ENCODE data around the gene ARAP3. TPM values are rescaled to one million over a fixed set of nuclear protein-coding genes. Genes with fewer than 3 reads are reported as not detected.

The ARAP3 gene
- total RNA-seq, 1 donor from 2014 or later: 35.2 TPM

- DNase-seq (no peak), ATAC-seq (no peak)
- TF ChIP-seq CTCF (IDR thresholded peaks at IDR 0.05): no peak
- H3K4me1 ChIP-seq: peaks cover 14% of the 10 kb centered on the region
- peaks cover 22% of the 10 kb centered on the region for H3K27me3 ChIP-seq (ENCODE audit: low read depth)
- no peaks in the 10 kb centered on the region for H3K36me3 ChIP-seq
- no peak overlapping the region for H3K27ac ChIP-seq
- intact Hi-C loops (cut with DNase I): loop anchor here (10.0 kb wide), 1 partner anchor 257 kb away; the partner anchor contains the start of gene PCDH12
- no peaks in the 10 kb centered on the region for H3K9me3 ChIP-seq
- no peak overlapping the region for H3K4me3 ChIP-seq
Measured at GRCh38 chr5:141697586-141697985, 15.6 kb upstream of the ARAP3 start.

- TF ChIP-seq CTCF (IDR thresholded peaks at IDR 0.05): no peak
- no peak overlapping the region for H3K27ac ChIP-seq
- no peak for ATAC-seq
- peaks cover 17% of the 10 kb centered on the region for H3K27me3 ChIP-seq (ENCODE audit: low read depth)
- intact Hi-C loops (cut with DNase I): loop anchor here (10.0 kb wide), 1 partner anchor 258 kb away; the partner anchor contains the start of gene PCDH12
- H3K36me3 ChIP-seq: no peaks in the 10 kb centered on the region
- no peaks in the 10 kb centered on the region for H3K9me3 ChIP-seq
- peaks cover 12% of the 10 kb centered on the region for H3K4me1 ChIP-seq
- H3K4me3 ChIP-seq: no peak overlapping the region
- DNase-seq: no peak
Measured at GRCh38 chr5:141696431-141696830, 14.4 kb upstream of the ARAP3 start.

- intact Hi-C loops (cut with DNase I): loop anchor here (10.0 kb wide), 1 partner anchor 259 kb away; the partner anchor contains the start of gene PCDH12
- Histone ChIP-seq H3K36me3 (no peaks in the 10 kb centered on the region), H3K9me3 (no peaks in the 10 kb centered on the region), H3K27me3 (ENCODE audit: low read depth) (peaks cover 10% of the 10 kb centered on the region), H3K4me3 (no peak overlapping the region), H3K4me1 (peaks cover 11% of the 10 kb centered on the region), H3K27ac (no peak overlapping the region)
- ATAC-seq: peak in 1 of 2 donors; percentile 36
- DNase-seq: no peak
- TF ChIP-seq CTCF (IDR thresholded peaks at IDR 0.05): no peak
Measured at GRCh38 chr5:141695627-141696215, 13.7 kb upstream of the ARAP3 start.

GRCh38 chr5:141694479-141694878, 12.4 kb upstream of the ARAP3 start:
- H3K9me3 ChIP-seq: no peaks in the 10 kb centered on the region
- DNase-seq (no peak), ATAC-seq (no peak)
- peaks cover 11% of the 10 kb centered on the region for H3K4me1 ChIP-seq
- TF ChIP-seq CTCF (IDR thresholded peaks at IDR 0.05): no peak
- intact Hi-C loops (cut with DNase I): loop anchor here (10.0 kb wide), 1 partner anchor 260 kb away; the partner anchor contains the start of gene PCDH12
- no peak overlapping the region for H3K4me3 ChIP-seq
- no peak overlapping the region for H3K27ac ChIP-seq
- H3K27me3 ChIP-seq (ENCODE audit: low read depth): peaks cover 4% of the 10 kb centered on the region
- H3K36me3 ChIP-seq: no peaks in the 10 kb centered on the region

- H3K27ac ChIP-seq: no peak overlapping the region
- H3K9me3 ChIP-seq: no peaks in the 10 kb centered on the region
- ATAC-seq (peak; percentile 13 to 14), DNase-seq (no peak)
- TF ChIP-seq CTCF (IDR thresholded peaks at IDR 0.05): no peak
- no peaks in the 10 kb centered on the region for H3K36me3 ChIP-seq
- intact Hi-C loops (cut with DNase I): loop anchor here (10.0 kb wide), 1 partner anchor 262 kb away; the partner anchor contains the start of gene PCDH12
- peaks cover 11% of the 10 kb centered on the region for H3K4me1 ChIP-seq
- H3K27me3 ChIP-seq (ENCODE audit: low read depth): peaks cover 4% of the 10 kb centered on the region
- no peak overlapping the region for H3K4me3 ChIP-seq
Measured at GRCh38 chr5:141692919-141693725, 11.1 kb upstream of the ARAP3 start.
